ENCODE results near the gene PRR11.
"Not testable (repeated sequence)": the region's sequence is repeated elsewhere in the genome, so short reads cannot be mapped to it uniquely, and the experiment has no call there.

Gene PRR11

DNA sequence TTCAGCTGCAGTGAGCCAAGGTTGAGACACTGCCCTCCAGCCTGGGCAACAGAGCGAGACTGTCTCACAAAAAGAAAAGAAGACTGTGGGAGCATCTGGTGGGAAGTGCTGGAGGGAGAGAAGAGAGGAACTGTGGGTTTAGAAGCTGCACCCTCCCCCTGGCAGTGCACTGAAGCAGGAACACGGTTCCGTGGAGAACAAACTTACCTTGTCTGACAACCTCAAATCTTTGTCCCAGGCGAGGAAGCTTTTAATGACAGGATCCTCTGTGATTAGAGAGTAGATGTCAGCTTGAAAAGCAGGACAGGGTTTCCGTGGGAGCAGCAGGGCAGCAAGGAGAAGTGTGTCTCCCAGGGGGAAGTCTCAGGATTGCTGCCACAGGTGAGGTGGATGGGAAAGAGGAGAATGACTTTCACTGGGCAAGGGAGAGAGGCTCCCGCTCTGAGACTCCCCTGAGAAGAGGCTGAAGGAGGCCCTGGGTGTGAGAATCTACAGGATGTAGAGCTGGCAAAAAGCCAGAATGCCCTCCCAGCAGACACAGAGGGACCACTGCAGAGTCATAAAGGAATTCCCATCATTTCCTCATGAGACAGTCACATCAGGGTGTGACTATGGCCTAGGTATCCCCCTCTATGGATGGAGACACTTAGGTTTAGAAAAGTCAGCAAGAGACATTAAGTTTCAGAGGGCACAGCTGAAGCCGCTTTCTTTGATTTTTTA lies 22.9 kb downstream of the PRR11 start:
- in situ Hi-C loops (cut with MboI; ENCODE audit: low pct_unique_long_range_greater_than_20kb, low sequenced_read_pairs, unreplicated experiment) = no loop called here
- TF ChIP-seq, protein P1, sequence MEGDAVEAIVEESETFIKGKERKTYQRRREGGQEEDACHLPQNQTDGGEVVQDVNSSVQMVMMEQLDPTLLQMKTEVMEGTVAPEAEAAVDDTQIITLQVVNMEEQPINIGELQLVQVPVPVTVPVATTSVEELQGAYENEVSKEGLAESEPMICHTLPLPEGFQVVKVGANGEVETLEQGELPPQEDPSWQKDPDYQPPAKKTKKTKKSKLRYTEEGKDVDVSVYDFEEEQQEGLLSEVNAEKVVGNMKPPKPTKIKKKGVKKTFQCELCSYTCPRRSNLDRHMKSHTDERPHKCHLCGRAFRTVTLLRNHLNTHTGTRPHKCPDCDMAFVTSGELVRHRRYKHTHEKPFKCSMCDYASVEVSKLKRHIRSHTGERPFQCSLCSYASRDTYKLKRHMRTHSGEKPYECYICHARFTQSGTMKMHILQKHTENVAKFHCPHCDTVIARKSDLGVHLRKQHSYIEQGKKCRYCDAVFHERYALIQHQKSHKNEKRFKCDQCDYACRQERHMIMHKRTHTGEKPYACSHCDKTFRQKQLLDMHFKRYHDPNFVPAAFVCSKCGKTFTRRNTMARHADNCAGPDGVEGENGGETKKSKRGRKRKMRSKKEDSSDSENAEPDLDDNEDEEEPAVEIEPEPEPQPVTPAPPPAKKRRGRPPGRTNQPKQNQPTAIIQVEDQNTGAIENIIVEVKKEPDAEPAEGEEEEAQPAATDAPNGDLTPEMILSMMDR (IDR thresholded peaks at IDR 0.05; ENCODE audit: extremely low read depth, insufficient read depth, missing control alignments) = no peak
- DNase-seq (ENCODE audit: low spot score) = no peak

DNA sequence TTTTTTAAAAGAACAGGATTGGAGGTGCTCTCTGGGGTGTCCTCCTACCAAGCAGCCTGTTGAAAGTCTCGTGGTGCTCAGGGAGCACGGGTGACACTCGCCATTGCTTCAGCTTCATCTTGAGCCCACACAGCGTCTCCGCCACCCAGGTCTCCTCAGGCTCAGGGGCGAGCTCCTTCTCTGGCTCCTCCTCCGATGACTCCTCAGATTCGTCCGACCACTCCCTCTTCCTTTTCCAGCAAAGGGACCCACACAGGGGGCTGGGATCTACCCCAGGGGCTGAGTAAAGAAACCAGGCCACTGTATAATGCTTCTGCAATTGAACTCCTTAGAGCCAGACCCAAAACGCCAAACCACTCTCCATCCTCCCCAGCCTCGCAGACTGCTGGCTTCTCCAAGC lies 24.1 kb downstream of the PRR11 start:
- DNase-seq (ENCODE audit: low spot score); in situ Hi-C loops (cut with MboI; ENCODE audit: low pct_unique_long_range_greater_than_20kb, low sequenced_read_pairs, unreplicated experiment): not testable (repeated sequence)

DNA sequence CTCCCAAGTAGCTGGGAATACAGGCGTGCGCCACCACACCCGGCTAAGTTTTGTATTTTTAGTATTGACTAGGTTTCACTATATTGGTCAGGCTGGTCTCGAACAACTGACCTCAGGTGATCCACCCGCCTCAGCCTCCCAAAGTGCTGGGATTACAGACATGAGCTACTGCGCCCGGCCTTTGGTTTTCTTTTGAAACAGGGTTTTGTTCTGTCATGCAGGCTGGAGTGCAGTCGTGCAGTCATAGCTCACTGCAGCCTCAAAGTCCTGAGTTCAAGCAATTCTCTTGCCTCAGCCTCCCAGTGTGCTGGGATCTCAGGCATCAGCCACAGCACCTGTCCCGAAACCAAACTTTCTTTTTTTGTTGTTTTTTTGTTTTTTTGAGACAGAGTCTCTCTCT lies 25.1 kb downstream of the PRR11 start:
- in situ Hi-C loops (cut with MboI; ENCODE audit: low pct_unique_long_range_greater_than_20kb, low sequenced_read_pairs, unreplicated experiment) = no loop called here
- TF ChIP-seq, protein P1 (IDR thresholded peaks at IDR 0.05; ENCODE audit: extremely low read depth, insufficient read depth, missing control alignments) = no peak
- DNase-seq (ENCODE audit: low spot score) = no peak

DNA sequence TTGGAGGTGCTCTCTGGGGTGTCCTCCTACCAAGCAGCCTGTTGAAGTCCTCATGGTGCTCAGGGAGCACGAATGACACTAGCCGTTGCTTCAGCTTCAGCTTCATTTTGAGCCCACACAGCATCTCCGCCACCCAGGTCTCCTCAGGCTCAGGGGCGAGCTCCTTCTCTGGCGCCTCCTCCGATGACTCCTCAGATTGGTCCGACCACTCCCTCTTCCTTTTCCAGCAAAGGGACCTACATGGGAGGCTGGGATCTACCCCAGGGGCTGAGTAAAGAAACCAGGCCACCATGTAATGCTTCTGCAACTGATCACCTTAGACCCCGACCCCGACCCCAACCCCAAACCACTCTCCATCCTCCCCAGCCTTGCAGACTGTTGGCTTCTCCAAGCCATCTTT lies 25.9 kb downstream of the PRR11 start:
- in situ Hi-C loops (cut with MboI; ENCODE audit: low pct_unique_long_range_greater_than_20kb, low sequenced_read_pairs, unreplicated experiment) = no loop called here
- DNase-seq (ENCODE audit: low spot score) = no peak
- TF ChIP-seq, protein P1 (IDR thresholded peaks at IDR 0.05; ENCODE audit: extremely low read depth, insufficient read depth, missing control alignments) = no peak

DNA sequence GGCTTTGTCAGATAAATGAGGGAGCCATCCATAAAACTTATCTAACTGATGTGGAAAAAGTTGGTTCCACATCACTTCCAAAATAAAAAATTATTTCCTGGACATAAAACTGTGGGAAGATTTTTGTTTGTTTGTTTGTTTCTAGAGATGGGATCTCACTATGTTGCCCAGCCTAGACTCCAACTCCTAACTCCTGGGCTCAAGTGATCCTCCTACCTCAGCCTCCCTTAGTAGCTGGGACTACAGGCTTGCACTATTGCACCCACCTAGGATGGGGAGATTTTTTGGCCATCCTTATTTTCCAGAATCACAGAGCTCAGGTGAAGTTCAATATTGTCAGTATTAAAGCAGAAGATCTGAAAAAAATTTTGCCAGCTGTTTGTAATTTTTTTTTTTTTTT lies 30.5 kb downstream of the PRR11 start:
- DNase-seq (ENCODE audit: low spot score) = no peak
- TF ChIP-seq, protein P1 (IDR thresholded peaks at IDR 0.05; ENCODE audit: extremely low read depth, insufficient read depth, missing control alignments) = no peak
- in situ Hi-C loops (cut with MboI; ENCODE audit: low pct_unique_long_range_greater_than_20kb, low sequenced_read_pairs, unreplicated experiment) = no loop called here

DNA sequence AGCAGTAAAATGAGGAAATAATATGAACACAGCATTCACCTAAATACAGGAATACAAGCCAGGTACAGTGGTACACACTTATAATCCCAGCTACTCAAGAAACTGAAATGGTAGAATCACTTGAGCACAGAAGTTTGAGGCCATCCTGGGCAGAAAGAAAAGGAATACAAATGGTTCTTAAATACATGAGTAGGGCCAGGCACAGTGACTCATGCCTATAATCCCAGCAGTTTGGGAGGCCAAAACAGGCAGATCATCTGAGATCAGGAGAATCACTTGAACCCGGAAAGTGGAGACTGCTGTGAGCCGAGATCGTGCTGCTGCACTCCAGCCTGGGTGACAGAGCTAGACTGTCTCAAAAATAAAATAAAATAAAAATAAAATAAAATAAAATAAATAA lies 31.3 kb downstream of the PRR11 start:
- no peak for DNase-seq (ENCODE audit: low spot score)
- in situ Hi-C loops (cut with MboI; ENCODE audit: low pct_unique_long_range_greater_than_20kb, low sequenced_read_pairs, unreplicated experiment) = no loop called here
- TF ChIP-seq, protein P1 (IDR thresholded peaks at IDR 0.05; ENCODE audit: extremely low read depth, insufficient read depth, missing control alignments) = no peak

DNA sequence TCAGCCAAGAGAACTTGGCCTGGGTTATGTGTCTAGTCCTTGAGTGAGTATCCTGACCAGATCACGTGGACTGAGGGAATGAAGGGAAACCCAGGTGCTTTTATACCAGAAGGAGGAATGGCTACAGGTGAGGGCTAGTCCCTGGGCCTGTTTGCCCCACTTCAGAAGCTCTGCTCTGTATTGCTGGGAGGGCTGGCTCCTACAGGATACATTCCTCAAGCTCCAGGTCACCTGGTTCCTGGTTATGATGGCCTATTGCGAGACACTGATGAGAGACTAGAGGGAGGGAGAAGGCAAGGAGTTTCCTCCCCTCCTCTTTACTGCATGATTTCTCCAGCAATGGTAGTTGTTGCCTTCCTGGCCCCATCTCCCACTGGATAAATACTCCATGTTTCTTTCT lies 35.3 kb downstream of the PRR11 start:
- TF ChIP-seq, protein P1 (IDR thresholded peaks at IDR 0.05; ENCODE audit: extremely low read depth, insufficient read depth, missing control alignments) = no peak
- no peak for DNase-seq (ENCODE audit: low spot score)
- in situ Hi-C loops (cut with MboI; ENCODE audit: low pct_unique_long_range_greater_than_20kb, low sequenced_read_pairs, unreplicated experiment) = no loop called here

All from GM13977 (cell line).